ENCODE data around the gene HOXD1.

DNA sequence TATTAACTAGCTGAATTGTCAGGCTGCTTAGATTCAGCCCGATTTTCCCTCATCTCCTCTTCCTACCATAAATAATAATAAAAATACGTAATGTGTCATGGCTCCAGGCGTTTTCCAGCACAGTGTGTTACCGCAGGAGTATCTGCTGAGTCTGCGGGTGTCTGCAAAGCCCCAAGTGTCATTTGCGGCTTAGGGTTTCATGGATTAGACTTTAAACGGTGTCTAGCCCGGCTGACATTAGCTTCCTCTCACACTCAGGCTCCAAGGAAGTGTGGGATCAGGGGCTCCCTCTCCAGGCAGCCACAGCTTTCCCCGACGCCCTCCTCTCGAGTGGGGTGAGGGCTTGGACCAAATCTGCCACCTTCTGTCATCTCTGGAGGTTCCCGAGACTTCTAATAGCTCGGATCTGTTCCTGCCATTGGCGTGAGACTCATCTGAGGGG, 14.1 kb upstream of the HOXD1 start:
- TF ChIP-seq, protein P1, sequence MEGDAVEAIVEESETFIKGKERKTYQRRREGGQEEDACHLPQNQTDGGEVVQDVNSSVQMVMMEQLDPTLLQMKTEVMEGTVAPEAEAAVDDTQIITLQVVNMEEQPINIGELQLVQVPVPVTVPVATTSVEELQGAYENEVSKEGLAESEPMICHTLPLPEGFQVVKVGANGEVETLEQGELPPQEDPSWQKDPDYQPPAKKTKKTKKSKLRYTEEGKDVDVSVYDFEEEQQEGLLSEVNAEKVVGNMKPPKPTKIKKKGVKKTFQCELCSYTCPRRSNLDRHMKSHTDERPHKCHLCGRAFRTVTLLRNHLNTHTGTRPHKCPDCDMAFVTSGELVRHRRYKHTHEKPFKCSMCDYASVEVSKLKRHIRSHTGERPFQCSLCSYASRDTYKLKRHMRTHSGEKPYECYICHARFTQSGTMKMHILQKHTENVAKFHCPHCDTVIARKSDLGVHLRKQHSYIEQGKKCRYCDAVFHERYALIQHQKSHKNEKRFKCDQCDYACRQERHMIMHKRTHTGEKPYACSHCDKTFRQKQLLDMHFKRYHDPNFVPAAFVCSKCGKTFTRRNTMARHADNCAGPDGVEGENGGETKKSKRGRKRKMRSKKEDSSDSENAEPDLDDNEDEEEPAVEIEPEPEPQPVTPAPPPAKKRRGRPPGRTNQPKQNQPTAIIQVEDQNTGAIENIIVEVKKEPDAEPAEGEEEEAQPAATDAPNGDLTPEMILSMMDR (conservative IDR thresholded peaks at IDR 0.05; ENCODE audit: low read depth, low read length), result no peak
- TF ChIP-seq SMC3 (IDR thresholded peaks at IDR 0.05; ENCODE audit: low read depth, low read length) (no peak), POLR2A (IDR thresholded peaks at IDR 0.05; ENCODE audit: low read depth, low read length) (no peak), BHLHE40 (IDR thresholded peaks at IDR 0.05; ENCODE audit: low read depth, low read length) (no peak), CEBPB (IDR thresholded peaks at IDR 0.05; ENCODE audit: low read depth, low read length) (no peak), NFE2L2 (IDR thresholded peaks at IDR 0.05; ENCODE audit: low read depth, low read length) (no peak), MAZ (IDR thresholded peaks at IDR 0.05; ENCODE audit: borderline replicate concordance, low read depth, low read length) (no peak), RAD21 (IDR thresholded peaks at IDR 0.05; ENCODE audit: low read length) (no peak), CHD1 (IDR thresholded peaks at IDR 0.05; ENCODE audit: low read depth, low read length) (no peak), FOS (IDR thresholded peaks at IDR 0.05; ENCODE audit: low read depth, low read length) (no peak), RFX5 (IDR thresholded peaks at IDR 0.05; ENCODE audit: low read depth, low read length) (no peak), RCOR1 (IDR thresholded peaks at IDR 0.05; ENCODE audit: insufficient replicate concordance, low read length) (no peak), MAFK (IDR thresholded peaks at IDR 0.05; ENCODE audit: low read depth, low read length) (no peak)
- TF ChIP-seq, protein P2, sequence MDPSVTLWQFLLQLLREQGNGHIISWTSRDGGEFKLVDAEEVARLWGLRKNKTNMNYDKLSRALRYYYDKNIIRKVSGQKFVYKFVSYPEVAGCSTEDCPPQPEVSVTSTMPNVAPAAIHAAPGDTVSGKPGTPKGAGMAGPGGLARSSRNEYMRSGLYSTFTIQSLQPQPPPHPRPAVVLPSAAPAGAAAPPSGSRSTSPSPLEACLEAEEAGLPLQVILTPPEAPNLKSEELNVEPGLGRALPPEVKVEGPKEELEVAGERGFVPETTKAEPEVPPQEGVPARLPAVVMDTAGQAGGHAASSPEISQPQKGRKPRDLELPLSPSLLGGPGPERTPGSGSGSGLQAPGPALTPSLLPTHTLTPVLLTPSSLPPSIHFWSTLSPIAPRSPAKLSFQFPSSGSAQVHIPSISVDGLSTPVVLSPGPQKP (IDR thresholded peaks at IDR 0.05; ENCODE audit: borderline replicate concordance, low read depth, low read length), result no peak

Measured in IMR-90 (cell line).